K562 (cell line): ENCODE measurements around the gene LOXL3. TPM values are rescaled to one million over a fixed set of nuclear protein-coding genes. Genes with fewer than 3 reads are reported as not detected.

ENCODE experiments used
- ATAC-seq: fragments of 200-7000 bp; cut with Tn5 transposase; 3 replicates; pipeline ENCODE4 v1.9.1; 2020; ENCODE audit warnings: moderate library complexity
- BruUV-seq: library from RNA; stranded (reverse); fragments of 400-500 nt; replicated peaks from 2 replicates; lab custom pipeline; 2021; lab: Mats Ljungman, UMichigan
- CTCF ChIA-PET: fragments of 300-600 bp; formaldehyde crosslinking; extraction: SDS; loops from one replicate; lab custom pipeline; 2021; ENCODE audit warnings: low intra/inter-chr PET ratio; lab: Yijun Ruan, JAX
- POLR2A ChIA-PET: fragments of 300-600, 350-650 bp; sonication (Branson Sonifier 250); formaldehyde crosslinking; extraction: SDS; loops from one replicate; lab custom pipeline; 2021; ENCODE audit warnings: antibody characterized with exemption, inconsistent platforms; lab: Yijun Ruan, JAX
- DNase-seq, 4 experiments: peaks; one replicate each; pipeline versions ENCODE4 v3.0.0 to v3.0.0-alpha.2; 2011 to 2018; ENCODE audit warnings: low spot score in 3 of 4, mixed read lengths in 3 of 4; ENCODE audit errors: extremely low read depth in 1 of 4
- FAIRE-seq: peaks from 2 replicates; lab custom pipeline; 2011; peaks lifted over from hg19 to GRCh38; lab: Jason Lieb, UNC
- H2AFZ ChIP-seq: 2 replicates; pipeline ENCODE4 v1.6.0; 2011; ENCODE audit warnings: low read depth, low read length, control low read depth, inconsistent platforms
- H3K27ac ChIP-seq: fragments of 200-600 bp; 3 replicates; pipeline ENCODE4 v1.8.0; 2011; ENCODE audit warnings: low read depth, mild to moderate bottlenecking, control low read depth, inconsistent platforms, low read length, moderate library complexity, mixed read lengths; ENCODE audit errors: extremely low read depth
- H3K27me3 ChIP-seq, 2 experiments: fragments of 300-600 bp in 1 of 2; 2 replicates in 1 of 2; 3 replicates in 1 of 2; pipeline versions ENCODE4 v1.6.0 to v1.8.0; 2011; ENCODE audit warnings: inconsistent platforms in 2 of 2, low read length in 2 of 2, mild to moderate bottlenecking in 1 of 2, mixed read lengths in 1 of 2, moderate library complexity in 1 of 2; ENCODE audit not compliant: control insufficient read depth in 2 of 2, insufficient read depth in 2 of 2
- H3K36me3 ChIP-seq: fragments of 300-600 bp; 3 replicates; pipeline ENCODE4 v1.8.0; 2011; ENCODE audit warnings: mild to moderate bottlenecking, low read length, inconsistent platforms; ENCODE audit not compliant: control insufficient read depth, insufficient read depth
- H3K4me1 ChIP-seq, 2 experiments: fragments of 200-600 bp in 1 of 2; replicated peaks in 1 of 2; 2 replicates in 1 of 2; 3 replicates in 1 of 2; pipeline versions ENCODE4 v1.5.1 to v1.8.0; 2011; ENCODE audit warnings: inconsistent platforms in 2 of 2, low read length in 2 of 2, mild to moderate bottlenecking in 1 of 2, mixed read lengths in 1 of 2, moderate library complexity in 1 of 2; ENCODE audit not compliant: control insufficient read depth in 2 of 2, insufficient read depth in 2 of 2
- H3K4me2 ChIP-seq: 2 replicates; pipeline ENCODE4 v1.6.1; 2011; ENCODE audit warnings: low read length, control low read depth, inconsistent platforms, mixed read lengths; ENCODE audit not compliant: insufficient read depth
- H3K4me3 ChIP-seq: fragments of 200-600 bp; sonication (generic), shearing (Covaris generic); 2 replicates; pipeline ENCODE4 v1.5.1; 2016; ENCODE audit warnings: control low read depth, inconsistent platforms
- H3K79me2 ChIP-seq: fragments of 200-600 bp; 3 replicates; pipeline ENCODE4 v1.8.0; 2011; ENCODE audit warnings: low read length, inconsistent platforms; ENCODE audit not compliant: control insufficient read depth, insufficient read depth
- H3K9ac ChIP-seq, 2 experiments: 2 replicates each; pipeline versions ENCODE4 v1.6.0 to v1.6.1; 2011; ENCODE audit warnings: low read depth in 2 of 2, low read length in 2 of 2, control low read depth in 1 of 2, inconsistent platforms in 1 of 2, mild to moderate bottlenecking in 1 of 2, mixed read lengths in 1 of 2; ENCODE audit not compliant: insufficient read depth in 1 of 2
- H3K9me1 ChIP-seq: one replicate; pipeline ENCODE4 v1.6.0; 2011; ENCODE audit warnings: inconsistent platforms, mild to moderate bottlenecking, low read length, moderate library complexity; ENCODE audit not compliant: control insufficient read depth, insufficient read depth
- H3K9me3 ChIP-seq: replicated peaks from 2 replicates; pipeline ENCODE4 v1.5.1; 2011; ENCODE audit warnings: low read depth, low read length, inconsistent platforms; ENCODE audit not compliant: control insufficient read depth, insufficient read depth
- H4K20me1 ChIP-seq: replicated peaks from 2 replicates; pipeline ENCODE4 v1.6.1; 2011; ENCODE audit warnings: low read length, inconsistent platforms, mixed read lengths; ENCODE audit not compliant: control insufficient read depth, insufficient read depth
- BRD9 ChIP-seq: fragments of 450-650 bp; IDR thresholded peaks from 2 replicates; pipeline ENCODE4 v1.6.1; 2018; ENCODE audit warnings: low read depth; ENCODE audit not compliant: partially characterized antibody
- FOS ChIP-seq: IDR thresholded peaks from 3 replicates; pipeline ENCODE4 v1.6.1; 2011; ENCODE audit not compliant: insufficient read length; ENCODE audit errors: extremely low read depth
- FOXA3 ChIP-seq, 2 experiments: fragments of 450-650 bp in 1 of 2; sonication (generic) in 1 of 2; formaldehyde crosslinking; IDR thresholded peaks in 1 of 2; conservative IDR thresholded peaks in 1 of 2; 2 replicates each; pipeline versions ENCODE4 v1.4.0 to v1.8.0; 2020 to 2022; ENCODE audit warnings: mild to moderate bottlenecking in 2 of 2, missing genetic modification reagents in 1 of 2
- GATA2 ChIP-seq: sonication (generic); formaldehyde crosslinking; IDR thresholded peaks from 2 replicates; pipeline ENCODE4 v1.4.0; 2020; ENCODE audit warnings: mild to moderate bottlenecking, missing genetic modification reagents
- HDGF ChIP-seq: fragments of 450-650 bp; IDR thresholded peaks from 2 replicates; pipeline ENCODE4 v1.6.1; 2016
- HLTF ChIP-seq: fragments of 450-650 bp; IDR thresholded peaks from 2 replicates; pipeline ENCODE4 v1.6.1; 2016
- KDM4B ChIP-seq, 2 experiments: fragments of 450-650 bp in 1 of 2; sonication (generic) in 1 of 2; IDR thresholded peaks; 2 replicates each; pipeline ENCODE4 v1.6.1; 2016 to 2017; ENCODE audit warnings: borderline replicate concordance in 2 of 2, antibody characterized with exemption in 1 of 2, low read depth in 1 of 2, mild to moderate bottlenecking in 1 of 2
- LARP7 ChIP-seq: fragments of 450-650 bp; IDR thresholded peaks from 2 replicates; pipeline ENCODE4 v1.6.1; 2016
- MYC ChIP-seq, 2 experiments: fragments of 250-450 bp in 1 of 2; sonication (Bioruptor Pico) in 1 of 2; IDR thresholded peaks; 2 replicates each; pipeline versions ENCODE4 v1.5.1 to v1.6.1; 2012 to 2021; ENCODE audit warnings: low read depth in 2 of 2, borderline replicate concordance in 1 of 2, improper control_type of control experiment in 1 of 2, low read length in 1 of 2, mild to moderate bottlenecking in 1 of 2, moderate library complexity in 1 of 2
- NKRF ChIP-seq: fragments of 450-650 bp; IDR thresholded peaks from 2 replicates; pipeline ENCODE4 v1.6.1; 2016; ENCODE audit warnings: borderline replicate concordance
- PHB ChIP-seq: fragments of 250-450 bp; sonication (Bioruptor Pico); IDR thresholded peaks from 2 replicates; pipeline ENCODE4 v1.5.0; 2021
- PHF21A ChIP-seq: fragments of 450-650 bp; IDR thresholded peaks from 2 replicates; pipeline ENCODE4 v1.6.1; 2017; ENCODE audit warnings: low read depth, borderline replicate concordance
- SAFB2 ChIP-seq: fragments of 200-400 bp; formaldehyde crosslinking; IDR thresholded peaks from 2 replicates; pipeline ENCODE4 v1.6.1; 2018; ENCODE audit warnings: borderline replicate concordance, low read length, low read depth, moderate library complexity; ENCODE audit not compliant: severe bottlenecking
- SMAD4 ChIP-seq: fragments of 250-450 bp; sonication (Bioruptor Pico); conservative IDR thresholded peaks from 2 replicates; pipeline ENCODE4 v1.8.0; 2021; ENCODE audit warnings: inconsistent platforms, mild to moderate bottlenecking, moderate library complexity
- ZNF583 ChIP-seq: fragments of 250-450 bp; sonication (Bioruptor Pico); IDR thresholded peaks from 2 replicates; pipeline ENCODE4 v1.4.0; 2020
- WGBS: fragments of 100-300 bp; shearing (Covaris generic); methylation state at CpG from one replicate; pipeline ENCODE4 v1.1.6; 2016; ENCODE audit warnings: low coverage, mixed read lengths; ENCODE audit not compliant: insufficient coverage; ENCODE audit errors: missing lambda C conversion rate; 5-methylcytosine and 5-hydroxymethylcytosine counted together
- in situ Hi-C: fragments of 300-500 bp; cut with MboI; formaldehyde crosslinking; loops from 4 replicates; pipeline ENCODE4 v1.15.0; 2018; ENCODE audit warnings: inconsistent platforms, mixed read lengths
- intact Hi-C: fragments of 100-400 bp; cut with micrococcal nuclease; formaldehyde crosslinking; loops from 2 replicates; pipeline ENCODE4 v1.14.2; 2022
- polyA plus RNA-seq, 8 experiments: library from polyadenylated mRNA; depleted of rRNA in 4 of 8; stranded (reverse) in 5 of 8; unstranded in 3 of 8; fragments of >200 nt; fragmentation: Nextera tagmentation in 2 of 8; fragmentation: Illumina TruSeq in 1 of 8; extraction: Ambion mirVana in 2 of 8; extraction: Trizol in 1 of 8; gene quantifications; 2 replicates each; pipeline versions ENCODE4 v1.2.1 to v1.2.3, GENCODE V29; 2011 to 2014; ENCODE audit warnings: inconsistent platforms in 1 of 8, missing spikeins in 1 of 8
- total RNA-seq, 7 experiments: library from RNA; depleted of rRNA in 6 of 7; stranded (reverse); fragments of >200 nt in 6 of 7; fragmentation: Illumina TruSeq in 2 of 7; extraction: Trizol in 2 of 7; gene quantifications; 2 replicates each; pipeline versions ENCODE4 v1.2.1 to v1.2.3, GENCODE V29; 2011 to 2021; ENCODE audit warnings: low replicate concordance in 1 of 7
- TF ChIP-seq, protein P1 (sequence below): fragments of 450-650 bp; IDR thresholded peaks from 2 replicates; pipeline ENCODE4 v1.6.1; 2016; ENCODE audit warnings: mild to moderate bottlenecking

Gene LOXL3
- total and polyA plus RNA-seq, 9 of the 15 experiments (the other 6 are each of a cell fraction or from before 2014, with no cell fraction given) = 0.22 to 0.99 (median 0.31) TPM

DNA sequence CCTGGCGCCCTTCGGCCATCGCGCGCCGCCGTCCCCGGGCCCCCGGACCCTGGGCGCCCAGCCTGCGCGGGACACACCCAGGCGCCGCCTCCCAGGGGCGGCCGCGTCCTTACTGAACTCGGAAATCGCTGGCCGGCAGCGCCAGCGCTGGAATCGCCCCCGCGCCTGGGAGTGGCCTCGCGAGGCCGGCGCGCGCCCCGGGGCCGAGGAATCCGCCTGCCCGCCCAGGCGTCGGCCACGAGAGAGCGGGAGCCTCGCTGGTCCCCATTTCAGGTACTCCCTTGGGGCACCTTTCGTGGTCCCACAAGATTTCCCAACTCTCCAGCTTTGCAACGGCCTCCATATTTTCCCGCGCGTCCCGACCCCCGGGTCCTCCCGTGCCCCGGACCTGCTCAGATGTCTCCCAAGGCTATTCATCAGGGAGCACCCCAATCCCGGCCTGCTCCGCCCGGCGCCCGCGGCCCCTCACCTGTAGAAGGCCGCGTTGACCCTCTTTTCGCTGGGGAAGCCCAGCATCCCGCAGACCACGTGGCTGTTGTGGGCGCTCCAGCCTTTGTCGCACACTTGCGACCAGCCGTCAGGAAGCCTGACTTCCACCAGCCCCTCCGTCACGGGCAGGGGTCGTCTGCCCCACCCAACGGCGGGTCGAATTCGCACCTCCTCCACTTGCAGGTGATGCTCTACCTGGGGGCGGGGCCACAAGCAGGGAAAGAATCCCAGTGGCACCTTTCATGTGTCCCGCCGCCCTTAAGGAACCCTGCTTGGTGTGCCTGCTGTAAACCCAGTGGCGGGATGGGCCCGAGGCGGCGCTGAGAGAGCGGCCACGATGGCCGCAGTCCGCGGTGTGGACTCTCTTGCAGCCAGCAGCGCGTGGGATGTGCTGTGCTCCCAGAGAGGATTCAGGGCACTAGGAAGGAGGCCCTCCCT lies 4.6 kb downstream of the LOXL3 start:
- H3K27ac ChIP-seq = peak overlapping the region; percentile 63
- POLR2A ChIA-PET = interaction anchor here (1.2 kb wide), 1 partner anchor 18 kb away, joined by 3 read pairs; no protein-coding TSS in a partner anchor
- H3K79me2 ChIP-seq = peaks cover 1% of the 10 kb centered on the region; the same call in 1 of the 3 replicates
- CTCF ChIA-PET = no interaction called here
- peaks cover 26 to 48% of the 10 kb centered on the region in 2 experiments for H3K4me1 ChIP-seq
- intact Hi-C loops = no loop called here
- 38% methylated on average over 64 of the region's 85 CpGs for WGBS
- BruUV-seq = TSS peak; percentile 80
- FAIRE-seq (peak; percentile 49), ATAC-seq (peak; percentile 94), DNase-seq (peak; percentile 84 to 91 (median 89))
- H2AFZ ChIP-seq = peak overlapping the region; percentile 81
- H3K27me3 ChIP-seq = no peaks in the 10 kb centered on the region
- peak overlapping the region; percentile 46 for H3K4me3 ChIP-seq
- H4K20me1 ChIP-seq = no peaks in the 10 kb centered on the region
- no peaks in the 10 kb centered on the region for H3K36me3 ChIP-seq
- in situ Hi-C loops = no loop called here
- H3K4me2 ChIP-seq = peak overlapping the region; percentile 77
- no peaks in the 10 kb centered on the region for H3K9me3 ChIP-seq
- H3K9ac ChIP-seq = peak overlapping the region; percentile 65 to 93
- H3K9me1 ChIP-seq = no peaks in the 10 kb centered on the region
- TF ChIP-seq ZNF583 (CRISPR knock-in tag) (no peak; the same call in 1 of the 2 replicates), LARP7 (no peak), PHB (CRISPR knock-in tag) (no peak), KDM4B (IDR thresholded peaks at IDR 0.05; ENCODE audit: borderline replicate concordance in 2 of 2, low read depth in 1 of 2) (0 out of 4 replicates have a peak, but pooled peaks of 1 of the 2 experiments have one; percentile 16), FOS (no peak), PHF21A (no peak), SAFB2 (no peak), HLTF (no peak; the same call in 1 of the 2 replicates), GATA2 (no peak), FOXA3 (CRISPR knock-in tag; conservative IDR thresholded peaks at IDR 0.05 in 1 of 2, IDR thresholded peaks at IDR 0.05 in 1 of 2) (no peak), BRD9 (no peak), HDGF (no peak), SMAD4 (peak; percentile 78), MYC (IDR thresholded peaks at IDR 0.05; ENCODE audit: low read depth, low read length) (peak; percentile 67; the same call in 1 of the 2 replicates), MYC (CRISPR knock-in tag; IDR thresholded peaks at IDR 0.05; ENCODE audit: borderline replicate concordance, low read depth) (no peak), NKRF (no peak)
- TF ChIP-seq, protein P1, sequence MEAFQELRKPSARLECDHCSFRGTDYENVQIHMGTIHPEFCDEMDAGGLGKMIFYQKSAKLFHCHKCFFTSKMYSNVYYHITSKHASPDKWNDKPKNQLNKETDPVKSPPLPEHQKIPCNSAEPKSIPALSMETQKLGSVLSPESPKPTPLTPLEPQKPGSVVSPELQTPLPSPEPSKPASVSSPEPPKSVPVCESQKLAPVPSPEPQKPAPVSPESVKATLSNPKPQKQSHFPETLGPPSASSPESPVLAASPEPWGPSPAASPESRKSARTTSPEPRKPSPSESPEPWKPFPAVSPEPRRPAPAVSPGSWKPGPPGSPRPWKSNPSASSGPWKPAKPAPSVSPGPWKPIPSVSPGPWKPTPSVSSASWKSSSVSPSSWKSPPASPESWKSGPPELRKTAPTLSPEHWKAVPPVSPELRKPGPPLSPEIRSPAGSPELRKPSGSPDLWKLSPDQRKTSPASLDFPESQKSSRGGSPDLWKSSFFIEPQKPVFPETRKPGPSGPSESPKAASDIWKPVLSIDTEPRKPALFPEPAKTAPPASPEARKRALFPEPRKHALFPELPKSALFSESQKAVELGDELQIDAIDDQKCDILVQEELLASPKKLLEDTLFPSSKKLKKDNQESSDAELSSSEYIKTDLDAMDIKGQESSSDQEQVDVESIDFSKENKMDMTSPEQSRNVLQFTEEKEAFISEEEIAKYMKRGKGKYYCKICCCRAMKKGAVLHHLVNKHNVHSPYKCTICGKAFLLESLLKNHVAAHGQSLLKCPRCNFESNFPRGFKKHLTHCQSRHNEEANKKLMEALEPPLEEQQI = no peak
